HG02798 (cell line): ENCODE results near the gene L1CAM.

Experiments used
- ATAC-seq: cut with Tn5 transposase; IDR thresholded peaks from one replicate; pipeline ENCODE4 v1.9.1; 2021; ENCODE audit warnings: mild to moderate bottlenecking; ENCODE audit not compliant: unreplicated experiment, poor library complexity

The L1CAM gene

GRCh38 chrX:153885968-153886903 lies at the start of gene L1CAM:
TSS of gene L1CAM (minus strand) at chrX:153886173. CDS start at chrX:153875836, 10,337 bp downstream.
- ATAC-seq = no peak

- ATAC-seq = peak; percentile 22
Measured at GRCh38 chrX:153935326-153935851, 49.4 kb upstream of the L1CAM start.

GRCh38 chrX:153934762-153935325 lies 48.9 kb upstream of the L1CAM start, which contains the start of gene NAA10:
TSS of gene NAA10 (minus strand) at chrX:153935037. CDS start at chrX:153934904, 133 bp downstream.
- peak; percentile 94 for ATAC-seq

- ATAC-seq = peak; percentile 6
Measured at GRCh38 chrX:153934148-153934761, 48.3 kb upstream of the L1CAM start.

GRCh38 chrX:153933748-153934147 lies 47.8 kb upstream of the L1CAM start:
- no peak for ATAC-seq

- ATAC-seq = no peak
Measured at GRCh38 chrX:153932220-153932915, 46.4 kb upstream of the L1CAM start.

- ATAC-seq = no peak
Measured at GRCh38 chrX:153931748-153932147, 45.8 kb upstream of the L1CAM start.

GRCh38 chrX:153931151-153931550 lies 45.2 kb upstream of the L1CAM start:
- no peak for ATAC-seq

GRCh38 chrX:153930011-153930910 lies 44.3 kb upstream of the L1CAM start:
- no peak for ATAC-seq

- no peak for ATAC-seq
Measured at GRCh38 chrX:153929576-153929975, 43.6 kb upstream of the L1CAM start.

- no peak for ATAC-seq
Measured at GRCh38 chrX:153928846-153929245, 42.9 kb upstream of the L1CAM start.

- peak; percentile 79 for ATAC-seq
Measured at GRCh38 chrX:153927922-153928760, 42.2 kb upstream of the L1CAM start.

GRCh38 chrX:153927672-153927921 lies 41.6 kb upstream of the L1CAM start:
- ATAC-seq = no peak

- peak; percentile 31 for ATAC-seq
Measured at GRCh38 chrX:153926858-153927671, 41.1 kb upstream of the L1CAM start.

- no peak for ATAC-seq
Measured at GRCh38 chrX:153926552-153926857, 40.5 kb upstream of the L1CAM start.

GRCh38 chrX:153925739-153926551 lies 40.0 kb upstream of the L1CAM start, which contains the start of gene ARHGAP4:
TSS of gene ARHGAP4 (minus strand) at chrX:153926264. CDS start at chrX:153926202, 62 bp downstream.
- ATAC-seq = peak; percentile 15

GRCh38 chrX:153925387-153925738 lies 39.4 kb upstream of the L1CAM start:
- ATAC-seq = no peak
